HG02884 (cell line): ENCODE results near the gene DCUN1D1.
A peak's percentile ranks its signal among the peaks of the same experiment; 100 is the strongest.

Source experiments
- ATAC-seq: cut with Tn5 transposase; IDR thresholded peaks from one replicate; pipeline ENCODE4 v1.9.1; 2021; ENCODE audit warnings: mild to moderate bottlenecking, moderate library complexity; ENCODE audit not compliant: unreplicated experiment

Gene DCUN1D1

DNA sequence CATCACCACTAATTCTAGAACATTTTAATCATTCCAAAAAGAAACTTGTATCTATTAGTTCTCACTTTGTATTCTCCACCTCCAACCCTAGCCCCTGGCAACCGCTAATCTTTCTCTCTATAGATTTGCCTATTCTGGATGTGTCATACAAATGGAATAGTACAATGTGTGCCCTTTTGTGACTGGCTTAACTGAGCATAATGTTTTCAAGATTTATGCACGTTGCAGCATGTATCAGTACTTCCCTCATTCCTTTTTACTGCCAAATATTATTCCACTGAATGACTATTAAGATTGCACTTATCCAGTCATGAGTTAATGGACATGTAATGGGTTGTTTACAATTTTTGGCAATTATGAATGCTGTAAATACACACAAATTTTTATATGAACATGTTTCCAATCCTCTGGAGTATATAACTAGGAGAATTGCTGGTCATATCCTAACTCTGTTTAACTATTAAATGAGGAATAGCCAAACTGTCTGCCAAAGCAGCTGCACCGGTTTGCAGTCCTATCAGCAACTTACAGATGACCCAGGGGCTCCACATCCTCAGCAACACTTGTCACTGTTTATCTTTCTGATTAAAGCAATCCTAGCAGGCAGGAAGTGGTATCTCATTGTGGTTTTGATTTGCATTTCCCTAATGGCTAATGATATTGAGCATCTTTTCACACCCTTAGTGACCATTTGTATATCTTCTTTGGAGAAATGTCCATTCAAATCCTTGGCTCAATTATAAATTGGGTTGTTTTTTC, 42.9 kb downstream of the DCUN1D1 start:
- peak; percentile 65 for ATAC-seq

DNA sequence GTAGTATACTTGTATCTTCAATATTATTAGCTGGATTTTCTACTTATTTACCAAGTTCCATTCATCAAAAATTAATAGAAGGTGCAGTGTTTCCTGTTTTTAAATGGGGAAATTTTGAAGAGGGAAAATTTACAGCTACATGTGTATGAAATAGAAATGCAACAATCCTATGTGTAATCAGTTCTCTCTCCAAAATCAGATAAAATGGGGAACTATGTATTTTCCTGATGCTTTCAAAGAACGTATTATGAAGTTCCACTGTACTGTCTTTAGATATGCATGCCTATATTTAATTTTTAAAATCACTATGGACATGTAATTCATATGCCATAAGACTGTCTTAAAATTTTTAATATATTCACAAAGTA, 43.4 kb downstream of the DCUN1D1 start:
- ATAC-seq, result no peak

GRCh38 chr3:182936239-182936917, 44.0 kb downstream of the DCUN1D1 start:
- no peak for ATAC-seq

DNA sequence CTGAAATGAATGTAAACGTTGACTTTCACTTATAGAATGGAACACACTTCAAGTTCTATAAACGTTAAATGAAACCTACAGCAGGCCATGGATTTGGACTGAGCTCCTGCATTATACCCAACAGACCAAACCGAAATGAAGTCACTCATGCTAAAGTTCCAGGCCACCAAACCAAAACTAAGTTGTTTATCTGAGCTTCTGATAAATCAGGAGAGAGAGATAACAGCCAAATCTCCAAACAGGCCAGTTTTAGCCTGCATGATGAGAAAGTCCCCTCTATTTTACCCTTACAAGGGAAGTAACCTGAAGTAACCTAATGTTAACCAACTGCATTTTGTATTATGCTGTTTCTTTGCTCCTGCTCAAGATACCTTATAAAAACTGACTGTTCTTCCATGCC, 44.5 kb downstream of the DCUN1D1 start:
- no peak for ATAC-seq

- ATAC-seq, result no peak
Measured at GRCh38 chr3:182925944-182926337, 54.4 kb downstream of the DCUN1D1 start.

DNA sequence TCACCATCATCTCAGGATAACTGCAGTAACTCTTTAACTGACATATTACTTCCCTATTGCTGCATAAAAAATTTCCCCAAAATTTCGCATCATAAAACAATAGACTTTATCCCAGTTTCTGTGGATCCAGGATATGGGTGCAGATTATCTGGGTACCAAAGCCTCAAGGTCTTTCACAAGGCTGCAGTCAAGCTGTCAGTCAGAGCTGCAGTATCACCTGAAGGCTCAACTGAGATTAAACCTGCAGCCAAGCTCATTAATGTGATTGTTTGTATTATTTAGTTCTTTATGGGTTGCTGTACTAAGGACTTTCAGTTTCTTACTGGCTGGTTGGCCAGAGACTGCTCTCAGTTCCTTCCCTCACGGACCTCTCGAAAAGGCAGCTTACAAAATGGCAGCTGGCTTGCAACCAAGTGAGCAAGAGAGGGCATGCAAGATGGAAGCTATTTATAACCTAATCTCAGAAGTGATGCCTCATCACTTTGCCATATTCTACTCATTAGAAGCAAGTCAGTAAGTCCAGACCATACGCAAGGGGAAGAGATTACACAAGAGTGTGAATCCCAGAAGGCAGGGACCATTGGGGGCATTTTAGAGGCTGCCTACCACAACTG, 54.9 kb downstream of the DCUN1D1 start:
- peak; percentile 97 for ATAC-seq

- no peak for ATAC-seq
Measured at GRCh38 chr3:182921665-182922355, 58.5 kb downstream of the DCUN1D1 start.

- ATAC-seq, result no peak
Measured at GRCh38 chr3:182920515-182921084, 59.7 kb downstream of the DCUN1D1 start.

- no peak for ATAC-seq
Measured at GRCh38 chr3:182919866-182920357, 60.4 kb downstream of the DCUN1D1 start.

- no peak for ATAC-seq
Measured at GRCh38 chr3:182917134-182917533, 63.2 kb downstream of the DCUN1D1 start.

DNA sequence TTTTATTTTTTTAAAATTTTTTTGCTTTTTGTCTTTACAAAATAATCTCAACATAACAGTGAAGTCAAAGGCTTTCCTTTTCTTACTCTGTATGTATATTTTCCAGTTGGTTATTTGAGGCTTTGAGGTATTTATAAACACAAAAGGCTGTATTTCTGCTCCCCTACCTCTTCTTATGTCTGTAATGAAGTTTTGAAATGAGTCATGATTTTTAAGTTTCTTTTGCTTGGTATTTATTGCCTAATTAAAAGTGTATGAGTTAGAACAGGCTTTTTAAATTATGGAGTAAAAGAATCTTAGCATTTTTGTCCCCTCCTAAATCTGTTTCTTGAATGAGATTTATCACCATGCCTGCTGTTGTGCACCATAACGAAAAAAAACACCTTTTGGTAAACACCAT, 66.0 kb downstream of the DCUN1D1 start:
- peak; percentile 46 for ATAC-seq

- ATAC-seq, result peak; percentile 89
Measured at GRCh38 chr3:182913889-182914288, 66.4 kb downstream of the DCUN1D1 start.

GRCh38 chr3:182912474-182912873, 67.9 kb downstream of the DCUN1D1 start:
- ATAC-seq, result no peak

- ATAC-seq, result no peak
Measured at GRCh38 chr3:182911782-182912111, 68.6 kb downstream of the DCUN1D1 start.

DNA sequence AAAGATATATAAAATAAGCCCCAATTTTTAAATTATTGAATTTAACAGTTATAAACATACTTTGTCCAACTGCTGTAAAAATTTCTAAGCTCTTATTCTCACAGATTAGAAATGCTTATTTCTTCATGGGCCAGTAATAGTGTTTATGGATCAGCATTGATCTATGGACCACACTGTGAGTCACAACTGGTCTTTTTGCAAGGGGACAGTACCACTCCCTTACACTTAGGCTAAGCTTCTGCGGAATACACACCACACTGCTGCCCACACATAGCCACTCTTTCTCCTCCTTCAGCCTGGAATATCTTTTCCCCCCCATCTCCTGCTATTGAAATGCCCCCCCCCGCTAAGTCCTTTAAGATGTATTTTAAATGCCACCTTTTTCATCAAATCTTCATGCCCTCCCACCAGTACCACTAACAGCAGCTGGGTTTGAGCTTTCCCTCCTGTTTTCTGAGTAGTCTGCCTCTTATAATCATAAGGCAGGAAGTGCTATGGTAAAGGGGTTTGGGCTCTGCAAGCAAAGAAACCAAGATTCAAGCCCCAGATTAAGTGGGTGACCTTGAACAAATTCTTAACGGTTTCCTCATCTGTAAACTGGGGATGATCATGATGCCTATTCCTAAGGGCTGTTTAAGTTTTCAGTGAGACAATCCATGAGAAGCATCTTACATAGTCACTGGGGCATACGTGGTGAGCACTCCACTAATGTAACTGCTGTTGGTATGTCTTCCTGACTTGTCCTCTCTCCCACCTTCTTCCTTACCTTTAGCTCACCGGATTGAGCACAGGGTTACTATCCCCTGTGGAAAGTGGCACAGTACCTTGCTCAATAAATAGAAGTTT, 69.2 kb downstream of the DCUN1D1 start:
- no peak for ATAC-seq

DNA sequence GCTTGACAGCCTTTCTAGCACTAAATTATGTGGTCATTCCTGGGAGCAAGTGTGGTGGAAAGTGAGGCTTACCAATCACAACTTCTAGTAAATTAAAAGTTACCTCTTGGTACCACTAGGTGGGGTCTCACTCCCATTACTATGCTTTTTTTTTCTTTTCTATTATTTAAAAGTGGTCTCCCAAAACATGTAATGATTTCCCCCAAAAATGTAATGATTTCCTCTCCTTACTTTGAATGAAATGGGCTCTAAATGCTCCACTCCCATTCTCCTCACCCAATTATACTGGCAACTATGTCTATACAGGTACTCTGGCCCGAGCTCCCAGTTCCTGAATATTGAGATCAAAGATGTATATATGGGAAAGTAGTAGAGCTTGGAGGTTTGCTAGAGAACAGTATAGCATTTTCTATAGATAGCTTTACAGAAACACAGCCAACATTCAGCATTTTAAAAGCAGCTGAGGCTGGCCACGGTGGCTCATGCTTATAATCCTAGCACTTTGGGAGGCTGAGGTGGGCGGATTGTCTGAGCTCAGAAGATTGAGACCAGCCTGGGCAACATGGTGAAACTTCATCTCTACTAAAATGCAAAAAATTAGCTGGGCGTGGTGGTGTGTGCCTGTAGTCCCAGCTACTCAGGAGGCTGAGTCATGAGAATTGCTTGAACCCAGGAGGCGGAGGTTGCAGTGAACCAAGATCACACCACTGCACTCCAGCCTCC, 70.9 kb downstream of the DCUN1D1 start:
- ATAC-seq, result no peak

- ATAC-seq, result no peak
Measured at GRCh38 chr3:182908471-182908870, 71.9 kb downstream of the DCUN1D1 start.

- ATAC-seq, result peak; percentile 42
Measured at GRCh38 chr3:182906036-182906435, 74.3 kb downstream of the DCUN1D1 start.

GRCh38 chr3:182905623-182906022, 74.7 kb downstream of the DCUN1D1 start:
- ATAC-seq, result peak; percentile 30

- no peak for ATAC-seq
Measured at GRCh38 chr3:182904164-182904563, 76.2 kb downstream of the DCUN1D1 start.
